ENCODE measurements around the gene PLA2G7.
"Not testable (repeated sequence)": the region's sequence is repeated elsewhere in the genome, so short reads cannot be mapped to it uniquely, and the experiment has no call there.

PLA2G7 gene

DNA sequence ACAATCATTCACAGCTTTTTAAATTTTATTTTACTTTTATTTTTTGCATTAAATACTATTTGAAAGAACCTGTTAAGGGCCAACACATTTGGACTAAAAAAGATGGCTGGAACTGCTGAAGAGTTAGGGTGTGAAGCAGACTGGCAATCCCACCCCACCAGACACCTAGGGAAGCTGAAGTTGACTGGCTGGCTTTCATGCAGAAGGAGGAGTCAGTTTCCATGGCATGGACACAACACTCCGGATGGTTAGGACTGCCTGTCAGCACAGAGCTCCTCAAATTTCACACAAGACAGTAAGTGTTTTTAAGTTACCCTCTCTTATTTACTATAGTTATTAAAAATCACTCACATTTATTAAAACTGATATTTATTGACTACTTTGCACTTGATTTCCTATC lies 11.5 kb upstream of the PLA2G7 start, which contains the start of gene ANKRD66:
Gene ANKRD66, plus strand, starts transcription at position 238 of the 400 bp plus-strand sequence. CDS start 5,016 bp downstream, outside the sequence.
- FAIRE-seq = no peak

DNA sequence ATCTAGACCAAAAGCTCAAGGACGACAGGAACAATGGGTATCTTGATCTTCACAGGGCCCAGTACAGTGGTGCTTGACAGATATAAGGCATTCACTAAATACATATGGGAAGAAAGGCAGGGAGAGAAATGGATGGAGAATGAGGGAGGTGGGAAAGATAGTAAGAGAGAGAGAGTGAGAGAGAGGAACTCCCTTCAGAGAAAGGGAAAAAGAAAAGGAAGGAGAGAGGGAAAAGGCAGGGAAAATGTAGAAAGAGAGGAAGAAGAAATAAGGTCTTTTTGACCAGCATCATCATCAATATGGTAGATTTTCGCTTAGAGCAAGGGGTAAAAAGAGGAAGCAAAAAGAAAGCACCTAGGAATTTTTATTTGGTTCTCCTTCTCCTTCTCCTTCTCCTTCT lies 10.8 kb upstream of the PLA2G7 start:
- no peak for FAIRE-seq

DNA sequence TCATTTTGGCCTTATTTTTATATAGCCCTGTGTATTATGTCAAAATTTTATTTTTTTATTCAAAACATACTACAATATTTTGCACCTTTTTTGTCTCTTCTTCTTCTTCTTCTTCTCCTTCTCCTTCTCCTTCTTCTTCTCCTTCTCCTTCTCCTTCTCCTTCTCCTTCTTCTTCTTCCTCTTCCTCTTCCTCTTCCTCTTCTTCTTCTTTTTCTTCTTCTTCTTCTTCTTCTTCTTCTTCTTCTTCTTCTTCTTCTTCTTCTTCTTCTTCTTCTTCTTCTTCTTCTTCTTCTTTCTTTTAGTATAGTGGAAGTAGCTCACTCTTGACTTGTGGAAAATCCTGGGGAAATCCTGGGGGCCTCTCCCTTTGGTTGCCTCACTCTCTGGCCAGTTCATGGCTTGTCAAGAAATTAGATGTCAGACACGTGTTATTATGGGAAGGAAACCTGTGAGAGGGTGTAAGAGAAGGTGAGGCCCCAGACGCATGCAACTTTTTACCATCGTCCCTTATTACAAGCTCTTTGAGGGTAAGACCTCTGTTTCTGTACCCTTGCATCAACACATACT lies 9.1 kb upstream of the PLA2G7 start:
- not testable (repeated sequence) for FAIRE-seq

DNA sequence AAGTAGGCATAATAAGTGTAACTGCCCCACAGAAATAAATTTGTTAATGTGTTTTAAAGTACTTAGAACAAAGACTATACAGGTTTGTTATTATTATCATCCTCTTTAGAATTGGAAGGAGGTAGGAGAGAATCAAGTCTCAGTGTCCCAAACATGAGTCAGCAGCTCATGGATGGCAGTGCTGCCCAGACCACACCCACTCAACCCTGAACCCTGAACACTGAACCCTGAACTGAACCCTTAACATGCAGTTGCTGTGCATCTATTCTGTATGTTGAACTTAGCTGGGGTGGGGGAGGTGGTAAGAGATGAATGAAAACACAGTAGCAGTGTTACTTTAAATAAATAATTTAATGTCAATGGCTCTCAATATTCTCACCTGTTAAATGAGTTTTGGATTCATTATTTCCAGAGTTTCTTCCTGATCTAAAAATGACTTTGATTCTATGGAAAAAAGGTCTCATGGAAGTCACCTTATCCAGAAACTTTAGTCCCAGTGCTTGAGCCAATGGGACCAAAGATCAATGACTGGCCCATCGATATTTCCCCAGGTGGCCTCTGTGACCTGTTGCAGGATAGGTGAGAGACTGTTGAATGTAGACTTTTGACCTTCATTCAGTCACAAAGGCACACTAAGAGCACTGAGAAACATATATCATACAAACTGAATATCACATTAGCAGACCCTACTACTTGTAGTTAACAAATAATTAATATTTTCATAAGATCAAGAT lies 8.4 kb upstream of the PLA2G7 start:
- no peak for FAIRE-seq

DNA sequence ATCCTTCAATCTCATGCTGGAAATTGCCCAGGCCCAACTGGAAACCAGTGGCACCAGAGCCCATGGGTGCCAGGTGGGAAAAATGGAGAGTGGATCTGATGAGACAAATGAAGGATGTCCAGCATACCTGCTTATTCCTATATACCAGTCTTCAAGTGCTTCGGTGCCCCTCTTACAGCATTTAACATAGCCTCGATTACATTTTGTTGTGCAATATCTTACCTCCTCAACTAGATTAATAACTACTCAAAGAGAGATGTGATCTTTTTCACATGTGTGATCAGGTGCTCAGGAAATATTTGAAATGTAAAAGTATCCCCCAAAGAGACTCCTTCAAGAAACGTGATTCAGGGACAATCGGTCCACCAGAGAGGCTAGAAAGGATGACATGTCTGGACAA lies 6.7 kb upstream of the PLA2G7 start:
- no peak for FAIRE-seq

DNA sequence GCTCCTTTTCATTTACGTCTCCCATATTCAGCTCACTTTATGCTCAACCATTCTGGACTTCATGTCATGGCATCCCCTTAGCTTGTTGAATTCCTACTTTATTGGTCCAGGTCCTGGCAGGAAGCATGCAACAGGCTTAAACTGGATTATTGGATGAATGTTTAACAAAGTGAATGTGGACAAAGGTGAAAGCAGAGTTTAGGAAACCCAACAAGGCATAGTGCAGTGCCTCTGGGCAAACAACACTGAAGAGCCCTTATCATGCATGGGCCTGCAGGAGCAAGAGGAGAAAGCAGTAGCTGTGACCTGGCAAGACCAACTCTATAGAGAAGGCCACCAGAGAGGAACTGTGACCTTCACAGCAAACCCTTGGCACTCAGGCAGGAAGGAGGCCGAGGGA lies 6.3 kb upstream of the PLA2G7 start:
- no peak for FAIRE-seq

DNA sequence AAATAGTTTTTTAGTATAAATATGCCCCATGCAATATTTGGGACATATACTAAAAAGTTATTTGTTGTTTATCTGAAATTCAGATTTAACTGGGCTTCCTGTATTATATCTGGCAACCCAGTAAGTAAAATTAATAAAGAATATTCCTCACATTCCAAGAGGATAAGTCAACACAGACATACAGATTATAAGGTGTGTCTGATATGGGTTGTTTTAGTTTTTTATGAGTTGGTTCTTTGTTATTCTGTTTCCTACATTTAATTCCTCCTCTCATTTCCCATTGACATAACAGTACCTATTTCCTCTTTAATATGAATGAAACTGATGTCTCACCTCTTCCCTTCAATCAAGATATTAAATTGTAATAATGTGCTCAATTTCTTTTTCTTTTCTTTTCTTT lies 1.7 kb upstream of the PLA2G7 start:
- FAIRE-seq = no peak

DNA sequence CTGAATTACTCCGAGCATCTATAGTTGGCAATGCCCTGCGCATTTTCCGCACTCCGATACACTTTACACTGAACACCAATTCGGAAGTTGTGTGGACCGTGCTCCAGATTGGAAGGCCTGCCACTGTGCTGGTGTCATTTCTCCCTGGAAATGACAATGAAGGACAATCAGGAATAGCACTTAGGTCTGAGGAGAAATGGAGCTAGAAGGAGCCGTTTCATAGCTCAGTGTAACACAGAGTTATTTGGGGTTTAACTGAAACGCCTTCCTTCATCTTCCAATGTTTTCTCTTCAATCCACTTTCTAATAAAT lies 501 bp upstream of the PLA2G7 start:
- no peak for FAIRE-seq

DNA sequence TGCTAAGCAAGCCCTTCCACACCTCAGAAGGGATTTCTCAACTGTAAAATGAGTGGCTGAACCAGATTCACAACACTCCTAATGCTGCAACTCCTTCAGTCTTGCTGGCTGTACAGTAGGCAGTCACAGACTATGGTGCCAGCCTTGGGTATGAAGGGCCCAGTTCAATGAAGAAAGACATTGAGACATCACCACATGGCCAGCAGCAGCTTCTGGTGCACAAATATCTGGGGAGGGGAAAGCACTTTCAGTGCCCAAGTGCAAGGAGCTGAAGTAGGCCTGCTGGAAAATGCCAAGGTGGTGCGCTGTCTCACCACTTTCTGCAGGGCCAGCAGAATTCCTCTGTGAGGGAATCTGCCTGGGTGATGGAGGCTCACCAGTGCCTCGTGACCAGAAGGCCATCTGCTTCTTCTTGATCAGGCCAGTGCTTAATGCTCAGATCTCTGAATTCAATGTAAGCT lies 1.8 kb downstream of the PLA2G7 start:
- no peak for FAIRE-seq

DNA sequence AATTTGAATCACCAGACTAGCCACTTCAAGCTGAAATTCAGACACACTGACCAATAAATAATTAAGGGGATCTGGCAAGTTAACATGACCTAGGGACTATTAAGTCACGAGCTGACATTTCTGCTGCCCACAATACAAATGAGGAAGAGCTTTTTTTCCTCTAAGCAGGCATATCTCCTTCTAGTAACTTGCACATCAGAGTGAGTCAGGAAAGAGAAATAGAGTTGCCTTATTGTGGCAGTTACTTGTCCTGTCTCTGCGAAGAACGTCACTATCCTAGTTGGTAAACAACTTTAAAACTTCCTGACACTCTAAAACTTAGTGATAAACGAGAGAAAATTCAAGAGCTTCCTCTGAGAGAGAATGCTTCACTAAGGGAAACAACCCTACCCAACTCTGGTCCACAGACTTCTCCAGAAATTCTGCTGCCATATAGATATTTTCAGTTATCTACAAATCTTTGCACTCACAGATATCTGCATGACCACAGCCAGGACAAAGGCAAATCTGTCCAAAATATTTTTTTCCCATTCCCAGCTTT lies 4.2 kb downstream of the PLA2G7 start:
- FAIRE-seq = no peak

DNA sequence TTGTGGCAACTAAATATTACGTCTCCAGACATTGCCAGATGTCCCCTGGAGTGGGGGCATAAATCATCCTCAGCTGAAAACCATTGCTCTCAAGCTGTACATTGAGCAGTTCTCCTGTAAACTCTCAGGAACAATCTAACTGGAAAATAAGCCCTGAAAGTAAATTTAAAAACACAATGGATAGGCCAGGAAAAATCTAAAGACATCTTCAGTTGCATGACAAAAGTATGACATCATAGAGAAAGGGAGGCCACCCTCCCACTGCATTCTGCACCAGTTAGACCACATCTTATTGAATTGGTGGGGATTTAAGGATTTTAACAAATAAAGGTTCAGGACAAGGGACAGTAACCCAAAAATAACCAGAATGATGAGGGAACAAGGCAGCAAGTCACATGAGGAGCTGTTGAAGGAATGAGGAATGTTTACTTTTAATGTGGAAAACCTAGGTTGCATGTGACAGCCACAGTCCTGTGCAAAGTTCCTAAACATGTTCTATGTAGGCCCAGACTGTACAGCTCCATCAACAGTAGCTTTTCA lies 5.3 kb downstream of the PLA2G7 start:
- FAIRE-seq = no peak

DNA sequence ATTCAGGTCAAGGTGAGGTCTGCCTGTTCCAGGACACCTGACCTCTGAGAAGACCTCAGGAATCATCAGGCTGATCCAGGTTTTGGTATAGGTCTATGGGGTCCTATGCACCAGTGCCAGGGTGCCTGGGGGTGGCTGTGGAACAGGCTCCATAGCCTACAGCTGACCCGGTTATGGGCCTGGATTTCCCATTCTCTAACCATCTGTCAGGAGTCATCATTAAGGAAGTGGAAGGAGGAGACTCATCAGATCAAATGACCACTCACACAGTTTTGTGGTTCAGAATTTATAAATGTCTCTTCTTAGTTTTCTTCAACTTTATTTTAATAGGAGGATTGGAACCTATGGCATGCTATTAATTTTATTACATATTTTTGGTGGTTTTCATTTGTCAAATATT lies 14.8 kb downstream of the PLA2G7 start:
- no peak for FAIRE-seq

DNA sequence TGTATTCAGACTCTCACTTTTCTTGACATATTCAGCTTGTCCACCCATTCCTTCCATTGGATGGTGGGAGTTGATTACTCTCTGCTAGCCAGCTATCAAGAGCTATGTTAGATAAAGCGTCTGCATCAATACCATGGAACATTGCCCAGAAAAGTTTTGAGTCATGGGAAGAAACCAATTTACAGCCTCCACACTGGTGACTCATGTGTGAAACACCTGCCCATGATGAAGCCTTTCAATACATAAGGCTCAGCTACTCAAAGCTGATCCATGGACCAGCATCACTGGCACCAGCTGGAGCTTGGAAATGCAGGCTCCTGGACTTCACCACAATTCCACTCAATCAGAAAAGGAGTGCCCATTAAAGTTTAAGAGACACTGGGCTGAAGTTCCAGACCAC lies 16.1 kb downstream of the PLA2G7 start:
- no peak for FAIRE-seq

DNA sequence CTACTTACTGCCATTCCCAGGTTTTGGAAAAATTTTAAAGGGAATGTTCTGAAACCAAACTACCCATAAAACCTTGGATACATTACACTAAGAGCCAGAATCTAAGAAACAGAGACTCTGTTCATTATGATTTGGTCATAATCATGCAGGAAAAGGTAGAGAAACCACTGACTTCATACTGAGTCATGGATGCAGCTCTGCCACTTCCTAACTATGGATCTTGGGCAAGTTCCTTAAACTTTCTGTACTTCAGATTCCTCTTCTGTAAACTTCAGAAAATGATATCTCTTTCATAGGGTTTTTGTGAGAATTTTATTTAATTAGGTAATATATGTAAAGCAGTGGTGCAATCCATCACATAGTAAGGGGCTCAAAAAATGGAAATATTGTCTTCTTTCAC lies 20.0 kb downstream of the PLA2G7 start:
- FAIRE-seq = no peak

DNA sequence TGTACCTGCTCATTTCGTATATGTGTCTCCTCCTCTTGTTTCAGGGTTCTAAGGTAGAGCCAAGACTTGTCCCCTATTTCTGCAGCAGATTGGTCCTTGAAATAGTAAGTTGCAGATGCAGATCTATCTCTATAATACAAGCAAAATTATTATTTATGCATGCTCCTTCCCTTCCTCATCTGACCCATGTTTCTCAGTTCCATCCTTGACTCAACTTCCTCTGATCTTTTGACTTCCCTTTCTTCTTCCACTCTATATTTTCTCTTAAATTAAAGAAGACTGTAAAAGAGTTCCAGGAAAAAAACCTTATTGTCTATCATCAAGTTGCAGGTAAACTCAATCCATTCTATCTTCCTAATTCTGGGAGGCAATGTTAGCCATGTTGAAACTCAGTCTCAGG lies 23.7 kb downstream of the PLA2G7 start:
- FAIRE-seq = no peak

DNA sequence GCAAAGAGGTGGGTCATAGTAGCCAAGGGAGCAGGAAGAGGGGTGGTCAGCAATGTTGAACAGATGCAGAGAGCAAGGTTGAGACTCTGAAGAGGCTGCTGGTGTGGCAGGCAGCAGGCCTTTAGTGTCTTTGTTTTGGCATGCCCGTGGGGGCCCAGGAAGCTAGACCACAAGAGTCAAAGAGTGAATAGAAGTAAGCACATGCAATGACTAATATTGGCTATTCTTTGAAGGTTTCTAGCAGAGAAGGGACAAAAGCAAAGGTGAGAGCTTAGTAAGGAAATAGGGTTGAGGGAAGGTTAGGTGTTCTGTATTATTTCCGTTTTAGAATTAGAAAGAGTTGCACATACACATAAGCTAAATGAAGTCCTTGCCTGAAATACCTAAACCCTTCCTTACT lies 28.7 kb downstream of the PLA2G7 start:
- no peak for FAIRE-seq

DNA sequence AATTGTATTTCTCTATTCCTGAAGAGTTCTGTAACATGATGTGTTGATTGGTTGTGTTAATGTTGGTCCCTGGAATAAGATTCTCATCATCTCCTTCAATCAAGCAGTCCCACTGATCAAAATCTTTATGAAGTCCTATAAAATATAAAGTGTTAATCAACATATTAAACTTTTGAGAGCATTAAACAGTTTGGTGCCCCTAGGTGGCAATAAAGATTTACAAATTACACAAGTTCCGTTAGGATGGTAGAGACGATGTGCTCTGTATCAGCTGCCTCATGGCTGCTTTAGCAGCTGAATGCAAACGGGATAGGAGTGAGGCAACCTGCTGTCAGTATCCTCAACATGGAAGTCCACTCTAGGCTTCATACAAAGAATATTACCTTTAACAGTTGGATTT lies 30.6 kb downstream of the PLA2G7 start:
- FAIRE-seq = no peak

DNA sequence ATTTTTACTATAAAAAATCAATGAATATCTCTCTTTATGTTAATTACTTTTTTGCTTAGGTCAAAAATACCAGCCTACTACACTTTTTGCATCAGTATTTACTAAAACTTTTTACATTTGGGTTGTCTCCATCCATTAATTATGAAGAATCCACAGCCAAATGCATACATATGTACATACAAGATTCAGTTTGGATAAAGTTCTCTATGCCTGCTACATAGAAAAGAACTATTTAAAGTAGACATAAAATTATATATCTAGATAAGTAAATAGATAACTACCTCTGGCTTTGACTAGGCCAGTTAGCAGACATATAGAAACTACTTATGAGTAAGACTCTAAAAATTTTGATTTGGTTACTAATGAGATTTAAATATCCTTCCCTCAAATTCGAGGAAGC lies 35.2 kb downstream of the PLA2G7 start:
- no peak for FAIRE-seq

DNA sequence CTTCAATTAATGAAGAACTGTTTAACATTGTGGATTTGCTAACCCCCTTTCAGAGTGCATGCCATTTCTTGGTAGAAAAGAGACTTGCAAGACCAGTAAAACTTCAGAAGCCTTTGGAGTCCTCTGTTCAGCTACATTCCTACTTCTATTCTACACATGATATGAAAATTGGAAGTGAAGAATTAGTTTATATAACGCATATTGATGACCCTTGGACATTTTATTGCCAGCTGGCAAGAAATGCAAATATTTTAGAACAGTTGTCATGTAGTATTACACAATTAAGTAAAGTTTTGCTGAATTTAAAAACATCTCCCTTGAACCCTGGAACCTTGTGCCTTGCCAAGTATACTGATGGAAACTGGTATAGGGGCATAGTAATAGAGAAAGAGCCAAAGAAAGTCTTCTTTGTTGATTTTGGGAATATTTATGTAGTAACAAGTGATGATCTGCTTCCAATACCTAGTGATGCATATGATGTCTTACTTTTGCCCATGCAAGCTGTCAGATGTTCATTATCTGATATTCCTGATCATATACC lies 44.2 kb downstream of the PLA2G7 start:
- FAIRE-seq = no peak

DNA sequence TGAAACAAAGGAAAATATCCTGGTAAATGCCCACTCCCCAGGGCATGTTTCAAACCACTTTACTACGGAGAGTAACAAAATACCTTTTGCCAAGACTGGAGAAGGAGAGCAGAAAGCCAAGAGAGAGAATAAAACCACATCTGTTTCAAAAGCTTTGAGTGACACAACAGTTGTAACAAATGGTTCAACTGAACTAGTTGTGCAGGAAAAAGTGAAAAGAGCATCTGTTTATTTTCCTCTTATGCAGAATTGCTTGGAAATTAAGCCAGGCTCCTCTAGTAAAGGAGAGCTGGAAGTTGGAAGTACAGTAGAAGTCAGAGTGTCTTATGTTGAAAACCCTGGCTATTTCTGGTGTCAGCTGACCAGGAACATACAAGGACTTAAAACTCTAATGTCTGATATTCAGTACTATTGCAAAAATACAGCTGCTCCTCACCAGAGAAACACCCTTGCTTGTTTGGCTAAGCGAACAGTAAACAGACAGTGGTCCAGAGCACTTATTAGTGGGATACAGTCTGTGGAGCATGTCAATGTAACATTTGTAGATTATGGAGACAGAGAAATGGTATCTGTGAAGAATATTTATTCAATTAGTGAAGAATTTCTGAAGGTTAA lies 44.9 kb downstream of the PLA2G7 start:
- FAIRE-seq = no peak

DNA sequence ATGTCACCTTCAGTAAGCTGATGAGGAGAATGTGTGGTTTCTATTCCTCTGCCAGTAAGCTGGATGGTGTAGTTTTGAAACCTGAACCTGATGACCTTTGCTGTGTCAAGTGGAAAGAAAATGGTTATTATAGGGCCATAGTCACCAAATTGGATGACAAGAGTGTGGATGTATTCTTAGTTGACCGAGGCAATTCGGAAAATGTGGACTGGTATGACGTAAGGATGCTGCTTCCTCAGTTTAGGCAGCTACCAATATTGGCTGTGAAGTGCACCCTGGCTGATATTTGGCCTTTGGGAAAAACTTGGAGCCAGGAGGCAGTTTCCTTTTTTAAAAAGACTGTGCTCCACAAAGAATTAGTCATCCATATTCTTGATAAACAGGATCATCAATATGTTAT lies 45.5 kb downstream of the PLA2G7 start:
- FAIRE-seq = no peak

DNA sequence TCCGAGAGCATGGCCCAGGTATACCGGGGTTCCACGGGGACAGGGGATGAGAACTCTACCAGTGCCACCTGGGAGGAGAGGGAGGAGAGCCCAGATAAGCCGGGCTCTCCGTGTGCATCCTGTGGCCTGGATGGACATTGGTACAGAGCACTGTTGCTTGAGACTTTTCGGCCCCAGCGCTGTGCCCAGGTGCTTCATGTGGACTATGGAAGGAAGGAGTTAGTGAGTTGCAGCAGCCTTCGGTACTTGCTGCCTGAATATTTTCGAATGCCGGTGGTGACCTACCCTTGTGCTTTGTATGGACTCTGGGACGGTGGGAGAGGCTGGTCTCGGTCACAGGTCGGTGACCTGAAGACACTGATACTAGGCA lies 46.2 kb downstream of the PLA2G7 start:
- FAIRE-seq = no peak

DNA sequence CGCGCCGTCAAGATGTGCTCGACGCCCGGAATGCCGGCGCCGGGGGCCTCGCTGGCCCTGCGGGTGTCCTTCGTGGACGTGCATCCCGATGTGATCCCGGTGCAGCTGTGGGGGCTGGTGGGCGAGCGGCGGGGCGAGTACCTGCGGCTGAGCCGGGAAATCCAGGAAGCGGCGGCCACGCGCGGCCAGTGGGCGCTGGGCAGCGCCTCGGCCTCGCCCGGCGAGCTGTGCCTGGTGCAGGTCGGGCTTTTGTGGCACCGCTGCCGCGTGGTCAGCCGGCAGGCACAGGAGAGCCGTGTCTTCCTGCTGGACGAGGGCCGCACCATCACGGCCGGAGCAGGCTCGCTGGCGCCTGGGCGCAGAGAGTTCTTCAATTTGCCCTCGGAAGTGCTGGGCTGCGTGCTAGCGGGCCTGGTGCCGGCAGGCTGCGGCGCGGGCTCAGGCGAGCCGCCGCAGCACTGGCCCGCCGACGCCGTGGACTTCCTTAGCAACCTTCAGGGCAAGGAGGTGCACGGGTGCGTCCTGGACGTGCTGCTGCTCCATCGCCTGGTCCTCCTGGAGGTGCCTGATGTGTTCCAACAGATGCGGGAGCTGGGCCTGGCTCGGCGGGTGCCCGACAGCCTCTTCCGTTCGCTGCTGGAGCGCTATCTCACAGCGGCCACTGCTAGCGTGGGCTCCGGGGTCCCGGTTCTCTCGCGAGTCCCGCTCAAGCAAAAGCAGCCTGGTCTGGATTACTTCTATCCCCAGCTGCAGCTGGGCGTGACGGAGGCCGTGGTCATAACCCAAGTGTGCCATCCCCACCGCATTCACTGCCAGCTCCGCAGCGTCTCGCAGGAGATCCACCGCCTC lies 46.8 kb downstream of the PLA2G7 start:
- FAIRE-seq = no peak
